SKM-1 treated with dmso at 0.1 percent for 144 hours (cell line): ENCODE data around the gene CLTCL1.
"Not testable (repeated sequence)": the region's sequence is repeated elsewhere in the genome, so short reads cannot be mapped to it uniquely, and the experiment has no call there.

Experiments
- DNase-seq: peaks from one replicate; lab custom pipeline; 2025; ENCODE audit not compliant: unreplicated experiment; lab: John Stamatoyannopoulos, UW

Gene CLTCL1

GRCh38 chr22:19220867-19221266 lies 70.7 kb downstream of the CLTCL1 start:
- DNase-seq: no peak

GRCh38 chr22:19218541-19219233 lies 72.8 kb downstream of the CLTCL1 start:
- DNase-seq: no peak

GRCh38 chr22:19216579-19216978 lies 74.9 kb downstream of the CLTCL1 start:
- no peak for DNase-seq

- DNase-seq: no peak
Observed at GRCh38 chr22:19215360-19215759, 76.2 kb downstream of the CLTCL1 start.

- DNase-seq: no peak
Observed at GRCh38 chr22:19214078-19214473, 77.4 kb downstream of the CLTCL1 start.

GRCh38 chr22:19213442-19214077 lies 78.0 kb downstream of the CLTCL1 start:
- no peak for DNase-seq

- no peak for DNase-seq
Observed at GRCh38 chr22:19213001-19213400, 78.5 kb downstream of the CLTCL1 start.

- no peak for DNase-seq
Observed at GRCh38 chr22:19212302-19212870, 79.1 kb downstream of the CLTCL1 start.

- DNase-seq: no peak
Observed at GRCh38 chr22:19210188-19210587, 81.3 kb downstream of the CLTCL1 start.

- no peak for DNase-seq
Observed at GRCh38 chr22:19208287-19208847, 83.2 kb downstream of the CLTCL1 start.

GRCh38 chr22:19207884-19208283 lies 83.6 kb downstream of the CLTCL1 start:
- DNase-seq: no peak

GRCh38 chr22:19207401-19207808 lies 84.1 kb downstream of the CLTCL1 start:
- no peak for DNase-seq

GRCh38 chr22:19206287-19206686 lies 85.2 kb downstream of the CLTCL1 start:
- no peak for DNase-seq

- DNase-seq: no peak
Observed at GRCh38 chr22:19204640-19205039, 86.9 kb downstream of the CLTCL1 start.

GRCh38 chr22:19203834-19204233 lies 87.7 kb downstream of the CLTCL1 start:
- DNase-seq: no peak

- not testable (repeated sequence) for DNase-seq
Observed at GRCh38 chr22:19202799-19203186, 88.7 kb downstream of the CLTCL1 start.

GRCh38 chr22:19201869-19202798 lies 89.4 kb downstream of the CLTCL1 start:
- no peak for DNase-seq

GRCh38 chr22:19201130-19201868 lies 90.2 kb downstream of the CLTCL1 start:
- no peak for DNase-seq

GRCh38 chr22:19199479-19199878 lies 92.0 kb downstream of the CLTCL1 start:
- no peak for DNase-seq
